Right lobe of liver (tissue), 6 donors: ENCODE results near the gene CELF2. TPM values are rescaled to one million over a fixed set of nuclear protein-coding genes. Genes with fewer than 3 reads are reported as not detected.

ENCODE experiments used
- ATAC-seq, 4 donors: fragments of 200-7000 bp; cut with Tn5 transposase; one replicate each; pipeline ENCODE4 v1.9.1; 2020; ENCODE audit warnings: mild to moderate bottlenecking in 4 of 4, moderate library complexity in 4 of 4
- DNase-seq, 3 donors: peaks; one replicate each; pipeline ENCODE4 v3.0.0-alpha.2; 2020
- H3K27ac ChIP-seq, 3 donors: fragments of 200-600 bp; one replicate each; pipeline ENCODE4 v1.8.0; 2022
- H3K27me3 ChIP-seq, 2 donors: fragments of 200-600 bp; one replicate each; pipeline ENCODE4 v1.8.0; 2022
- H3K36me3 ChIP-seq, 4 donors: fragments of 200-600 bp; sonication (generic) in 1 of 4; one replicate each; pipeline versions ENCODE4 v1.5.1 to v1.8.0; 2017 to 2022; ENCODE audit warnings: control low read depth in 1 of 4
- H3K4me1 ChIP-seq, 4 donors: fragments of 200-600 bp; sonication (generic) in 1 of 4; one replicate each; pipeline versions ENCODE4 v1.5.1 to v1.8.0; 2017 to 2022; ENCODE audit warnings: control low read depth in 1 of 4
- H3K4me3 ChIP-seq, 3 donors: fragments of 200-600 bp; one replicate each; pipeline ENCODE4 v1.8.0; 2022
- H3K9me3 ChIP-seq, 4 donors: fragments of 200-600 bp; sonication (generic) in 1 of 4; one replicate each; pipeline versions ENCODE4 v1.5.1 to v1.8.0; 2017 to 2022; ENCODE audit warnings: control low read depth in 1 of 4
- CTCF ChIP-seq, 4 donors: fragments of 200-600 bp in 3 of 4; fragments of 450-650 bp in 1 of 4; IDR thresholded peaks; one replicate each; pipeline versions ENCODE4 v1.5.1 to v1.8.0; 2016 to 2022; ENCODE audit warnings: antibody characterized with exemption in 4 of 4, mild to moderate bottlenecking in 2 of 4
- POLR2A ChIP-seq: fragments of 450-650 bp; IDR thresholded peaks from one replicate; pipeline ENCODE4 v1.6.1; 2017; ENCODE audit warnings: antibody characterized with exemption, mild to moderate bottlenecking
- WGBS: methylation state at CpG from one replicate; pipeline ENCODE4 v1.1.6; 2018; ENCODE audit warnings: low coverage, low lambda C conversion rate; ENCODE audit not compliant: insufficient coverage; ENCODE audit errors: missing lambda C conversion rate; 5-methylcytosine and 5-hydroxymethylcytosine counted together
- intact Hi-C, 2 donors: fragments of 100-400 bp; cut with DNase I; formaldehyde crosslinking; loops; one replicate each; pipeline versions ENCODE4 v1.11.2 to v1.14.1; 2022
- total RNA-seq, 6 experiments: library from RNA; depleted of rRNA in 2 of 6; stranded (reverse); fragments of >200 nt in 2 of 6; fragmentation: NEBNext Ultra II Directional in 3 of 6; extraction: Animal tissue kit (Norgen Biotek cat#: 25700) in 3 of 6; gene quantifications; one replicate each; pipeline versions ENCODE4 v1.1.0 to v1.2.4, GENCODE V29; 2016 to 2023
- donor health status: DM: no; HTN: yes; CAD: no.
- donor health status: DM: no; HTN: no; CAD: no.
- donor health status: DM: no; HTN: no; CAD: no.
- donor health status: DM: no; HTN: yes; CAD: no.
- donor health status: DM: no; HTN: yes; CAD: no.

Gene CELF2
- total RNA-seq, 6 experiments from 2014 or later = 2.4 to 6.2 (median 3.7) TPM

- Histone ChIP-seq H3K36me3 (no peaks in the 10 kb centered on the region), H3K4me1 (no peaks in the 10 kb centered on the region), H3K9me3 (no peaks in the 10 kb centered on the region), H3K27me3 (no peaks in the 10 kb centered on the region), H3K27ac (no peak overlapping the region), H3K4me3 (no peak overlapping the region)
- ATAC-seq = no peak
- DNase-seq = no peak
- intact Hi-C loops = no loop called here
- 49% methylated on average over 6 of the region's 6 CpGs for WGBS
- TF ChIP-seq POLR2A (no peak), CTCF (IDR thresholded peaks at IDR 0.05) (no peak)
Measured at GRCh38 chr10:11010582-11010981, 7.1 kb upstream of the CELF2 start.

- no peaks in the 10 kb centered on the region for H3K9me3 ChIP-seq
- H3K27ac ChIP-seq = no peak overlapping the region
- H3K4me3 ChIP-seq = no peak overlapping the region
- 73% methylated on average over 2 of the region's 2 CpGs for WGBS
- H3K4me1 ChIP-seq = no peaks in the 10 kb centered on the region
- intact Hi-C loops = no loop called here
- H3K27me3 ChIP-seq = no peaks in the 10 kb centered on the region
- DNase-seq = no peak
- H3K36me3 ChIP-seq = no peaks in the 10 kb centered on the region
- no peak for ATAC-seq
- TF ChIP-seq CTCF (IDR thresholded peaks at IDR 0.05) (no peak), POLR2A (no peak)
Measured at GRCh38 chr10:11011436-11011835, 6.2 kb upstream of the CELF2 start.

- intact Hi-C loops = no loop called here
- Histone ChIP-seq H3K9me3 (no peaks in the 10 kb centered on the region), H3K36me3 (no peaks in the 10 kb centered on the region), H3K27me3 (no peaks in the 10 kb centered on the region), H3K4me3 (no peak overlapping the region), H3K4me1 (no peaks in the 10 kb centered on the region), H3K27ac (no peak overlapping the region)
- DNase-seq (no peak), ATAC-seq (no peak)
- 31% methylated on average over 3 of the region's 3 CpGs for WGBS
- TF ChIP-seq CTCF (IDR thresholded peaks at IDR 0.05) = no peak
- no peak for TF ChIP-seq POLR2A
Measured at GRCh38 chr10:11011984-11012383, 5.7 kb upstream of the CELF2 start.

- TF ChIP-seq POLR2A (no peak), CTCF (IDR thresholded peaks at IDR 0.05) (no peak)
- Histone ChIP-seq H3K9me3 (no peaks in the 10 kb centered on the region), H3K36me3 (no peaks in the 10 kb centered on the region), H3K4me3 (no peak overlapping the region), H3K27ac (no peak overlapping the region), H3K27me3 (no peaks in the 10 kb centered on the region), H3K4me1 (peaks cover 0 to 5% (median 0%) of the 10 kb centered on the region in 4 donors)
- intact Hi-C loops = no loop called here
- WGBS = 37% methylated on average over 15 of the region's 15 CpGs
- ATAC-seq (no peak), DNase-seq (no peak)
Measured at GRCh38 chr10:11012421-11013295, 5.0 kb upstream of the CELF2 start.
